Activated CD4-positive, alpha-beta T cell treated with anti-CD3 and anti-CD28 coated beads, Interleukin-2, amount 10 ng/mL, durations not matched to agents 7 days and 5 days (primary cell): ENCODE results near the gene PRLH. TPM values are rescaled to one million over a fixed set of nuclear protein-coding genes. Genes with fewer than 3 reads are reported as not detected.

Experiments used
- CTCF ChIA-PET: fragments of 350-600 bp; sonication (Branson Sonifier 250); formaldehyde crosslinking; loops from one replicate; lab custom pipeline; 2021; ENCODE audit warnings: antibody characterized with exemption; lab: Charles Lee
- POLR2A ChIA-PET: fragments of 350-600 bp; sonication (Branson Sonifier 250); formaldehyde crosslinking; loops from one replicate; lab custom pipeline; 2021; ENCODE audit warnings: antibody characterized with exemption; lab: Charles Lee
- DNase-seq: peaks from one replicate; pipeline ENCODE4 v3.0.0-alpha.2; 2020
- H3K27ac Mint-ChIP-seq: one replicate; pipeline ENCODE4 v1.8.0; 2021; ENCODE audit warnings: mild to moderate bottlenecking, moderate library complexity, mixed read lengths
- H3K27me3 Mint-ChIP-seq: one replicate; pipeline ENCODE4 v1.8.0; 2021; ENCODE audit warnings: mixed read lengths
- H3K36me3 Mint-ChIP-seq: one replicate; pipeline ENCODE4 v1.8.0; 2021; ENCODE audit warnings: low read depth, mixed read lengths
- H3K4me1 Mint-ChIP-seq: one replicate; pipeline ENCODE4 v1.8.0; 2021; ENCODE audit warnings: mixed read lengths
- H3K4me3 Mint-ChIP-seq: one replicate; pipeline ENCODE4 v1.8.0; 2021; ENCODE audit warnings: mild to moderate bottlenecking, moderate library complexity, mixed read lengths
- H3K9me3 Mint-ChIP-seq: one replicate; pipeline ENCODE4 v1.8.0; 2021; ENCODE audit warnings: mixed read lengths
- total RNA-seq, 2 experiments: library from RNA; stranded (reverse); gene quantifications; one replicate each; pipeline ENCODE4 v1.2.3, GENCODE V29; 2021

The PRLH gene
- total RNA-seq, 2 experiments from 2014 or later: not detected

DNA sequence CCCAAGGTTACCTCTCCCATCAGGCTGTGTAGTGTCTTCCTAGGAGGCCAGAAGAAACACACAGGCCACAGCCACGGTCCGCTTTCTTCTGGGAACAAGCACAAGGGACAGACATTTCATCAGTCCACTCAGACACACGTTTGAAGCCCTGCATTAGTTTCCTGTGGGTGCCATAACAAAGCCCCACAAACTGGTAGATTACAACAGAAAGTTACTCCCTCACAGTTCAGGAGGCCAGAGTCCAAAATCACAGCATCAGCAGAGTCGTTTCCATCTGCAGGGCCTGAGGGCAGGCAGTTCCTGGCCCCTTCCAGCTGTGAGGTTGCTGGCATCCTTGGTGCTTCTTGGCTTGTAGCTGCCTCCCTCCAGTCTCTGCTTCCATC lies 8.8 kb upstream of the PRLH start:
- ChIA-PET CTCF (interaction anchor here (0.8 to 1.0 kb wide), 2 partner anchors 15 to 19 kb away, joined by 3 to 4 read pairs; no protein-coding TSS in a partner anchor), POLR2A (no interaction called here)
- Mint-ChIP-seq H3K27ac (peak overlapping the region; percentile 65), H3K9me3 (peaks cover 7% of the 10 kb centered on the region), H3K36me3 (no peaks in the 10 kb centered on the region), H3K4me1 (peaks cover 13% of the 10 kb centered on the region), H3K27me3 (peaks cover 2% of the 10 kb centered on the region), H3K4me3 (no peak overlapping the region)
- no peak for DNase-seq

DNA sequence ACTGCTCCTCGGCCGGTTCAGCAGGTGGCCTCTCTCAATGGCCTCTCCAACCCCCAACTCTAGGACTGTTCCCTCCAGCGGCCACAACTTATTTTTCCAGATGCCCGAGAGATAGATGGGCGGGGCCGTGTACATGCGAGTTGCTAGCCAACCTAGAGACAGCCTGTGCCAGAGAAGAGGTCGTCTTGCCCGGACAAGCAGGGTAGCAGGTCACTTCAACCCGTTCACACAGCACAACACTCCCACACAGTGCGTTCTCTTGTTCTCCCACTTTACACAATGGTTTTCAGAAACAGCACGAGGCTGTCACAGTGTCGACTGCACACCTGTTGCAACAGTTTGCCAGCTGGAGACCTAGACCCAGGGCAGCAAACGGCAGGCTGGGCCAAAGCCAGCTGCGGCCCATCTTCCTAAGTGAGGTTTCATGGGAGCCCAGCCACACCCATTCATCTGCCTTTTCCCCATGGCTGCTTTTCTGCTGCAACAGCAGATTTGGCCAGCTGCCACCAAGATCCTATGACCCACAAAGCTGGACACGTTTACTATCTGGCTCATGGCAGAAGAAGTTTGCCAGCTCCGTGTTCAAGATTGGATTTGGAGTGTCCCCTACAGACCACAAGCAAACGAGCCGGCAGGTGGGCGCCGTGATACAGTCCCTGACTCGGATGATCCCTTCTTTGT lies 7.3 kb upstream of the PRLH start:
- no peak overlapping the region for H3K4me3 Mint-ChIP-seq
- H3K9me3 Mint-ChIP-seq: peaks cover 7% of the 10 kb centered on the region
- H3K36me3 Mint-ChIP-seq: no peaks in the 10 kb centered on the region
- H3K4me1 Mint-ChIP-seq: peaks cover 13% of the 10 kb centered on the region
- DNase-seq: no peak
- CTCF ChIA-PET: interaction anchor here (1.3 kb wide), 1 partner anchor 8 kb away, joined by 3 read pairs; no protein-coding TSS in a partner anchor
- H3K27me3 Mint-ChIP-seq: peaks cover 2% of the 10 kb centered on the region
- POLR2A ChIA-PET: no interaction called here
- no peak overlapping the region for H3K27ac Mint-ChIP-seq

DNA sequence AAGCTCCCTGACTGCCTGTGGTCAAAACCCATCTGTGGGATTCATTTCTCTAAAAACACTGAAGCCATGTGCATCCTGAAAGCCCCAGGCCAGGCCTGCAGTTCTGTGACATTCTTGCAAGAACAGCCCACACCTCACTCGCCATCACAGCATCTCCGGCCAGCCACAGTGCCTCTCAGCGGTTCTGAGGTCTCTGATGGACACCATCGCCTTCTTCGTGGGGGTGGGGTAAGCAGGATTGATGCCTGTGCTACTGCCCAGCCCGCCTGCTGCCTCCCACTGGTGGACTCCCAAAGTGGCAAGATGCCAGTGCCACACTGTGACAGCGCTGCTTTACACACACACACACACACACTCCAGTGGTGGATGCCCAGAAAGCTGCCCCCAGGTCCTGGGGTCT lies 5.2 kb upstream of the PRLH start:
- no peak for DNase-seq
- CTCF ChIA-PET: interaction anchor here (1.3 to 1.4 kb wide), 2 partner anchors 11 to 36 kb away, joined by 3 to 9 read pairs; no protein-coding TSS in a partner anchor
- Mint-ChIP-seq H3K4me1 (peaks cover 13% of the 10 kb centered on the region), H3K27ac (no peak overlapping the region), H3K9me3 (peaks cover 2% of the 10 kb centered on the region), H3K4me3 (no peak overlapping the region), H3K36me3 (no peaks in the 10 kb centered on the region), H3K27me3 (peaks cover 2% of the 10 kb centered on the region)
- POLR2A ChIA-PET: no interaction called here

DNA sequence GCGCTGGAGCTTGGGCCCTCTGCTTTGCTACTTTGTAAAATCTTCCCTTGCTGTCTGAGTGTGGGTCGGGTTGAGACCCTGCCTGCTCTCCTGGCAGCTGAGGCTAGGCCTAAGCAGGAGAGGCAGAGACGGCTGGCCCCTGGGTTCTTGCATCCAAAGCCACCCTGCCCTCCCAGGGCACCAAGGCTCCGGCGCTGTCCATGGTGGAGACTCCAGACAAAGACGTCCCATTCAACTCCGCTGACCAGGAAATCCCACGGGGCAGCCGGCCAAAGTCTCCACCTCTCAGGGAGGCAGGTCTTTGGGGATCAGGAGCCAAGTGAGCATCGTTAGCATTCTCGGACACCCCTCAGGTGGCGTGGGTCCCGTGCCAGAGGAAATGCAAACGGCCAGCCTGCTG lies 2.6 kb upstream of the PRLH start:
- CTCF ChIA-PET: interaction anchor here (0.8 to 1.2 kb wide), 2 partner anchors 18 to 51 kb away, joined by 3 read pairs; no protein-coding TSS in a partner anchor
- H3K9me3 Mint-ChIP-seq: no peaks in the 10 kb centered on the region
- no peak overlapping the region for H3K27ac Mint-ChIP-seq
- DNase-seq: no peak
- no peaks in the 10 kb centered on the region for H3K4me1 Mint-ChIP-seq
- H3K4me3 Mint-ChIP-seq: no peak overlapping the region
- POLR2A ChIA-PET: no interaction called here
- peaks cover 2% of the 10 kb centered on the region for H3K27me3 Mint-ChIP-seq
- no peaks in the 10 kb centered on the region for H3K36me3 Mint-ChIP-seq

DNA sequence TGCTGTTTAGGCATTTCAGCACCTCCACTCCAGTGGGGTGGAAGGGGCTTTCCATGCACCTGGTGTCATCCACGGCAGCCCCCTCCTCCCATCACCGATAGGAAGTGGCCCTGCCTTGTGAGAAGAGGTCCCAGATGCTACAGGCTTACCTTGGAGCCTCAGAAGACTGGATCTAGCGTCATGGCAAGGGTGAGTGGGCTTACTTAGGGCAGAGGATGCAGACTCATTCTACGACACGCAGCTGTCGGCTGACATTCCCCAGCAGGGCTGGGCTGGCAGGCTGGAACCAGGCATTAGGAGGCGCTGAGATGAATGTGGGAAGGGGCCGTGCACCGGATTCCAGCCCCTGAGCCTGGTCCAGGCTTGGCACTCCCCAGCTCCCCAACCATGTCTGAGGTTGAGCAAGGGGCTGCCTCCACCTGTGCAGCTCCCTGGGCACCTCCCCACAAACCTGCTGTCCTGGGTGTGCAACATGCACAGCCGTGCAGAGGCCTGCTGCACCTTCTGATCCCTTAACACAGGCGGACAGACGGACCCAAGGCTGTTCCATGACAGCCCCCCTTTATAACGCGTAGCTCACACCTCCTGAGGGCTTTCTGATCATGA lies 1.7 kb upstream of the PRLH start:
- H3K4me1 Mint-ChIP-seq: no peaks in the 10 kb centered on the region
- DNase-seq: no peak
- H3K36me3 Mint-ChIP-seq: no peaks in the 10 kb centered on the region
- H3K27me3 Mint-ChIP-seq: peaks cover 2% of the 10 kb centered on the region
- CTCF ChIA-PET: interaction anchor here (1.2 kb wide), 1 partner anchor 52 kb away, joined by 3 read pairs; no protein-coding TSS in a partner anchor
- no peak overlapping the region for H3K27ac Mint-ChIP-seq
- no peak overlapping the region for H3K4me3 Mint-ChIP-seq
- POLR2A ChIA-PET: no interaction called here
- no peaks in the 10 kb centered on the region for H3K9me3 Mint-ChIP-seq

DNA sequence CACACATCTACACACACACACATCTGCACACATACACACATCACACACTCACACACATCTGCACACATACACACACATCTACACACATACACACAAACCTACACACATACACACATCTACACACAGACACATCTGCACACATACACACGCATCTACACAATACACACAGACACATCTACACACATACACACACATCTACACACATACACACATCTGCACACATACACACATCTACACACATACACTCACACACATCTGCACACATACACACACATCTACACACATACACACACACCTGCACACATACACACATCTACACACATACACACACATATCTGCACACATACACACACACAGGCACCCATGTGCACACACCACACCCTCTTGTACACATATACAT lies 400 bp upstream of the PRLH start:
- H3K9me3 Mint-ChIP-seq: no peaks in the 10 kb centered on the region
- ChIA-PET POLR2A (no interaction called here), CTCF (no interaction called here)
- no peak overlapping the region for H3K4me3 Mint-ChIP-seq
- H3K27me3 Mint-ChIP-seq: no peaks in the 10 kb centered on the region
- H3K27ac Mint-ChIP-seq: no peak overlapping the region
- no peak for DNase-seq
- H3K4me1 Mint-ChIP-seq: no peaks in the 10 kb centered on the region
- no peaks in the 10 kb centered on the region for H3K36me3 Mint-ChIP-seq

DNA sequence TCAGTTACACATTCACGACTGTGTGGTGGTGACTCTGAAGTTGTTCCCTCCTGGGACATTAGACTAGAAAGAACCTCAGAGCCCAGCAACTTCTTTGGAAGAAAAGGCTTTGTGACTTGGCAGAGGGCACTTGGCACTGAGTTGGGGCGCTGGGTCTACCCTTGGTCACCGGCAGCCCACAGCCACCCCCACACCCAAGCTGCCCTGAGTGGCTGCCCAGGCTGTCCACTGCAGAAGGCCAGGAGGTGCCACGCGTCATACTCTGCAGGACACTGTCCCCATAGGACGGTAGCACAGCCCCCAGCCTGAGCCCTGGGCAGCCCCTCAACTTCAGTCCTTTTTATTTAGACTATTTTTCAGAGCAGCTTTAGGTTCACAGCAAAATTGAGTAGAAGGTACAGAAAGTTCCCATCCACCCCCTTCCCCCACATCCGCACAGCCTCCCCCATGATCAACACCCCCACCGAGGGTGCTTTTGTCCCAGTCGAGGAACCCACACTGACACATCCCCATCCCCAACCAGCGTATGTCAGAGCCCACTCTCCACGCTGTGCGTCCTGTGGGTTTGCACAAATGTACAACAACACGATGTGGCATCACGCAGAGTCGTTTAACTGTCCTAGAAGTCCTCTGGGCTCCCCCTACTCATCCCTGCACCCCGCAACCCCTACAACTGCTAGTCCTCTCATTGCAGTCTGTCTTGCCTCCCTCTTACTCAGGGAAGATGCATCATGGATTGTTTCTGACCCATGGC lies 1.1 kb downstream of the PRLH start:
- CTCF ChIA-PET: interaction anchor here (0.6 to 0.9 kb wide), 2 partner anchors 55 to 228 kb away, joined by 4 read pairs; no protein-coding TSS in a partner anchor
- POLR2A ChIA-PET: no interaction called here
- Mint-ChIP-seq H3K4me1 (no peaks in the 10 kb centered on the region), H3K36me3 (no peaks in the 10 kb centered on the region), H3K27ac (no peak overlapping the region), H3K4me3 (no peak overlapping the region), H3K9me3 (no peaks in the 10 kb centered on the region), H3K27me3 (peaks cover under 1% of the 10 kb centered on the region)
- no peak for DNase-seq

DNA sequence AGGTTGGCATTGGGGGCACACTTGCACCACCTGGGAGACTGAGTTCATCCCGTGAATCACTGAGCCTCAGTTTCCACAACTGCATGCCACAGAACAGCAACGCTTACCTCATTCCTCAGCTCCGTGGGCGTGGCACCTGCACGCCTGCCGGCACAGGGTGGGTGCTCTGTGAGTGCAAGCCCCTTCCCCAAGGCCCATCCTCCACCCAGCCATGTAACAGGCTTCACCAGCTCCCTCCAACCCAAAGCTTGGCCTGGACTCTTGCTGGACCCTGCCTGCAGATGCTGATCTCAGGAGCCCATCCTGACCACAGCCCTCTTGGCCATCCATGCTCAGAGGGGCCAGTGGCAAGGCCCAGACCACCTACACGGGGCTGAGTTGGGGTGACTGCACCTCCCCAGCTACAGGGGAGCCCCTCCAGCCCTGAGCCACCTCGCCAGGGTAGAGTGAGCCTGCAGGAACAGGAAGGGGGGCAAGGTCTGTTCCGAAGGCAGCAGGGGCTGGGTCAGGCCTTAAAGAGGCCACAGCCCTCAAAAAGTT lies 1.8 kb downstream of the PRLH start:
- Mint-ChIP-seq H3K4me3 (no peak overlapping the region), H3K27ac (no peak overlapping the region), H3K27me3 (peaks cover 1% of the 10 kb centered on the region), H3K9me3 (no peaks in the 10 kb centered on the region), H3K36me3 (no peaks in the 10 kb centered on the region), H3K4me1 (no peaks in the 10 kb centered on the region)
- ChIA-PET CTCF (interaction anchor here (0.6 kb wide), 1 partner anchor 227 kb away, joined by 4 read pairs; no protein-coding TSS in a partner anchor), POLR2A (no interaction called here)
- DNase-seq: no peak

DNA sequence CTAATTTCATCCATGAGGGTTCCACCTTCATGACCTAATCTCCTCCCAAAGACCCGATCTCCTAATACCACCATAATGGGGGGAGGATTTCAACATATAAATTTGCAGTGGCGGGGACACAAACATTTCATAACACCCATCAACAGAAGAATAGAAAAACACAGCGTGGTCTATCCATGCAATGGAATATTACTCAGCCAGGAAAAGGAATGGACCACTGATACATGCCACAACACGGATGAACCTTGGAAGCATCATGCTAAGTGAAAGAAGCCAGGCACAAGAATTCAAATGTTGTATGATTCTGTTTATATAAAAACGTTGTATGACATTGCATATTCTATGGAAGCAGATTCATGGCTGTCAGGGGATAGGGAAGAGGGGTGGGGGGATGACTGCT lies 2.7 kb downstream of the PRLH start:
- CTCF ChIA-PET: no interaction called here
- POLR2A ChIA-PET: no interaction called here

DNA sequence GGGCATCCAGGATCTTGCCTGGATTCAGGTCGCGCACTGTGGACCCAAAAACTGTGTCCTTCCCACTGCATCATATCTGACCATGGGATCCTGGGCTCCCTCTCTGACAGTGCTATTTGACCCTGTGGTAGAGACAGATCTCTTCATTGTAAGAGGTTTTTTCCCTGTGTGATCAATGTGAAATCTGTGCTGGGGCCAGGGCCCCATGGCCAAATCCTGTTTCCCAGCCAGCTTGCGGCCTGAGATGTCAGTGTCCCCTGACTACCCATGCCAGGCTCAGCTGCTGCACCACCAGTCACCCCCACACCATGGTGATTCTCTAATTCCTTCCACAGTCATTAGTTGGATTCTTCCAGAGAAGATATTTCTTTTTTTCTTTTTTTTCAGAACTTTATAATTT lies 3.5 kb downstream of the PRLH start:
- no peak for DNase-seq
- CTCF ChIA-PET: interaction anchor here (0.7 kb wide), 2 partner anchors 124 to 613 kb away, joined by 3 read pairs; no protein-coding TSS in a partner anchor
- H3K4me3 Mint-ChIP-seq: no peak overlapping the region
- no peaks in the 10 kb centered on the region for H3K36me3 Mint-ChIP-seq
- H3K9me3 Mint-ChIP-seq: no peaks in the 10 kb centered on the region
- H3K27ac Mint-ChIP-seq: no peak overlapping the region
- peaks cover 1% of the 10 kb centered on the region for H3K27me3 Mint-ChIP-seq
- no peaks in the 10 kb centered on the region for H3K4me1 Mint-ChIP-seq
- POLR2A ChIA-PET: no interaction called here

More for the DNA sequence above, 2.7 kb downstream of the PRLH start:
- no peak overlapping the region for H3K4me3 Mint-ChIP-seq
- no peaks in the 10 kb centered on the region for H3K36me3 Mint-ChIP-seq
- no peaks in the 10 kb centered on the region for H3K4me1 Mint-ChIP-seq
- no peak for DNase-seq
- no peaks in the 10 kb centered on the region for H3K9me3 Mint-ChIP-seq
- H3K27me3 Mint-ChIP-seq: peaks cover 1% of the 10 kb centered on the region
- no peak overlapping the region for H3K27ac Mint-ChIP-seq

DNA sequence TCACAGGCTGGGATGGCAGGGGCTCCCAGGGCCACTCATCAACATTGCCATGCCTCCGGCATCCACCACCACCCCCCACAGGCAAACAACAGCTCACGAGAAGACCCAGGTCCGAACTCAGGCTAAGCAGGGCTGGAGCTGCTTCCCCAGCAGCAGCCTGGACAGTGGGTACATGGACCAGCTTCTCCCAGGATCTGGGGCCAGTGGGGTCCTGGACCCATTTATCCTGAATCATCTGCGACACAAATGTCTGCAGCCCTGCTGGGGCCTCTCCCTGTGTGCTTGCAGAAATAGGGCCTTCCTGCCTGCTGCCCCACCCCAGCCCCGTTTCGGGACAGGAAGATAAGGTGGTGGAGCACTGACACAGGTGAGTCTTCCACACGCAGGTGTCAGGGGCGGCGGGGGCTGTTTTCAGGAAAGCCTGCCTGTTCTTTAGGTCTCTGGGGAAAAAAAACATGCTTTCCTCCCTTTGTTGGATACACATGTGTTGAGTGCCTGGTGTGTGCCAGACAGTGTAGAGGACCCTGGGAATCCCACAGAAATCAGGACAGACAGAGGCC lies 4.5 kb downstream of the PRLH start:
- POLR2A ChIA-PET: no interaction called here
- no peak for DNase-seq
- H3K27me3 Mint-ChIP-seq: peaks cover 1% of the 10 kb centered on the region
- H3K4me3 Mint-ChIP-seq: no peak overlapping the region
- H3K4me1 Mint-ChIP-seq: no peaks in the 10 kb centered on the region
- H3K36me3 Mint-ChIP-seq: no peaks in the 10 kb centered on the region
- CTCF ChIA-PET: interaction anchor here (0.7 to 2.8 kb wide), 13 partner anchors 13 to 612 kb away, joined by 3 to 41 read pairs (median 4); no protein-coding TSS in a partner anchor
- H3K27ac Mint-ChIP-seq: no peak overlapping the region
- no peaks in the 10 kb centered on the region for H3K9me3 Mint-ChIP-seq

DNA sequence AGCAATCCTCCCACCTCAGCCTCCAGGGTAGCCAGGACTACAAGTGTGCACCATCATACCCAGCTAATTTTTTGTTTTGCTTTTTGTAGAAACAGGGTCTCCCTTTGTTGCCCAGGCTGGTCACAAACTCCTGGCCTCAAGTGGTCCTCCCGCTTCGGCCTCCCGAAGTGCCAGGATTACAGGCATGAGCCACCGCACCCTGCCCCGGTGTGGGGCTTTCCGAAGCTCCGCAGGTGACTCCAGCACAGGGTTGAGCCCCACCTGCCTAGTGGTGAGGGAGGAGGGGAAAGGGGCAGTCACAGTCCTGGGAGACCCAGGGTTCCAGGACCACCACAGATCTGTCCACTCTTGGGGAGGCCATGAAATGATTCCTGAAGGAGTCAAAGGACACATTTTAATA lies 5.2 kb downstream of the PRLH start:
- CTCF ChIA-PET: interaction anchor here (0.9 to 2.8 kb wide), 31 partner anchors 10 to 693 kb away, joined by 3 to 41 read pairs (median 4); no protein-coding TSS in a partner anchor
- no peak overlapping the region for H3K4me3 Mint-ChIP-seq
- no peaks in the 10 kb centered on the region for H3K9me3 Mint-ChIP-seq
- no peaks in the 10 kb centered on the region for H3K4me1 Mint-ChIP-seq
- no peak overlapping the region for H3K27ac Mint-ChIP-seq
- no peaks in the 10 kb centered on the region for H3K36me3 Mint-ChIP-seq
- peaks cover 1% of the 10 kb centered on the region for H3K27me3 Mint-ChIP-seq
- POLR2A ChIA-PET: no interaction called here
- DNase-seq: no peak
